ENCODE data around the gene TOMM70. TPM values are rescaled to one million over a fixed set of nuclear protein-coding genes. Genes with fewer than 3 reads are reported as not detected.

The TOMM70 gene
- total and polyA plus RNA-seq, 2 of the 8 experiments (the other 6 are each of a cell fraction or from before 2014, with no cell fraction given): 10.9 to 52.1 TPM

DNA sequence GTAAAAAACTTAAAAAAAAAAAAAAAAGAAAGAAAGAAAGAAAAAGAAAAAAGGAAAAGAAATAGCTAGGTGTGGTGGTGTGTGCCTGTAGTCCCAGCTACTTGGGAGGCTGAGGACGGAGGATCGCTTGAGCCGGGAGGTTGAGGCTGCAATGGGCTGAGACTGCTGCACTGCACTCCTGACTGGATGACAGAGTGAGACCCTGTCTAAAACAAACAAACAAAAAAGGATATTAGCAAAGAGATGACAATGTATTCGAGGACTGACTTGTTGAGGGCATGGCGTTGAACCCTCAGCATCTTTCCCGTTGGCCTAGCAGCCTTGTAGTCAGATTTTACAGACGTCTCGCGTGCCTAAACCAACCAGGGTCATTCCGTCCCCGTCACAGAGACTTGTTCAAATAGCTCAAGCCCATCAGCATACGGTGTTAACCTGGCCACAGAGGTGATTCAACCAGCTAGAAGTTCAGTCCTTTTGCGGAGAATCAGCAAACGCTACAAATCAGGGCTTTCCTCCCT lies 66.9 kb downstream of the TOMM70 start (continued):
- TF ChIP-seq, protein P1, sequence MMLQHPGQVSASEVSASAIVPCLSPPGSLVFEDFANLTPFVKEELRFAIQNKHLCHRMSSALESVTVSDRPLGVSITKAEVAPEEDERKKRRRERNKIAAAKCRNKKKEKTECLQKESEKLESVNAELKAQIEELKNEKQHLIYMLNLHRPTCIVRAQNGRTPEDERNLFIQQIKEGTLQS (IDR thresholded peaks at IDR 0.05; ENCODE audit: insufficient read depth, low read depth, low read length): no peak
- TF ChIP-seq TCF12 (IDR thresholded peaks at IDR 0.05; ENCODE audit: low read depth, low read length) (no peak), KDM5A (IDR thresholded peaks at IDR 0.05; ENCODE audit: low read length) (no peak), SP4 (IDR thresholded peaks at IDR 0.05; ENCODE audit: low read length) (no peak), TAF1 (IDR thresholded peaks at IDR 0.05; ENCODE audit: low read depth, low read length) (no peak), MAFK (IDR thresholded peaks at IDR 0.05; ENCODE audit: low read depth, low read length) (no peak)

Measured in H1 (cell line).